SK-N-SH treated with all-trans-retinoic acid at 6 μM for 48 hours (cell line): ENCODE results near the gene TRIM59.

Experiments
- ATAC-seq: fragments of 200-7000 bp; cut with Tn5 transposase; 3 replicates; pipeline ENCODE4 v1.9.1; 2020; ENCODE audit warnings: mild to moderate bottlenecking, moderate library complexity
- BACH2 ChIP-seq: fragments of 250-450 bp; sonication (Bioruptor Pico); IDR thresholded peaks from 2 replicates; pipeline ENCODE4 v1.9.0; 2021; ENCODE audit warnings: mild to moderate bottlenecking, borderline replicate concordance
- CSDC2 ChIP-seq: fragments of 250-450 bp; sonication (Bioruptor Pico); IDR thresholded peaks from 2 replicates; pipeline ENCODE4 v1.5.0; 2020; ENCODE audit warnings: mild to moderate bottlenecking, moderate library complexity
- ESRRG ChIP-seq: fragments of 250-450 bp; sonication (Bioruptor Pico); IDR thresholded peaks from 2 replicates; pipeline ENCODE4 v1.6.1; 2021; ENCODE audit warnings: mild to moderate bottlenecking
- GLIS3 ChIP-seq: fragments of 250-450 bp; sonication (Bioruptor Pico); IDR thresholded peaks from 2 replicates; pipeline ENCODE4 v1.5.0; 2020; ENCODE audit warnings: mild to moderate bottlenecking, moderate library complexity
- ISL1 ChIP-seq: fragments of 250-450 bp; sonication (Bioruptor Pico); IDR thresholded peaks from 2 replicates; pipeline ENCODE4 v2.1.2; 2022; ENCODE audit warnings: mild to moderate bottlenecking, moderate library complexity
- OSR1 ChIP-seq: fragments of 250-450 bp; sonication (Bioruptor Pico); IDR thresholded peaks from 2 replicates; pipeline ENCODE4 v1.8.0; 2022; ENCODE audit warnings: moderate library complexity, mild to moderate bottlenecking, inconsistent platforms
- PPARA ChIP-seq: fragments of 250-450 bp; sonication (Bioruptor Pico); IDR thresholded peaks from 2 replicates; pipeline ENCODE4 v1.5.0; 2020; ENCODE audit warnings: mild to moderate bottlenecking, borderline replicate concordance
- RARB ChIP-seq: fragments of 250-450 bp; sonication (Bioruptor Pico); IDR thresholded peaks from 2 replicates; pipeline ENCODE4 v1.8.0; 2021; ENCODE audit warnings: mild to moderate bottlenecking, moderate library complexity
- SNAI2 ChIP-seq: fragments of 250-450 bp; sonication (Bioruptor Pico); IDR thresholded peaks from 2 replicates; pipeline ENCODE4 v1.5.0; 2020; ENCODE audit warnings: mild to moderate bottlenecking, moderate library complexity
- TCF4 ChIP-seq: fragments of 250-450 bp; sonication (Bioruptor Pico); IDR thresholded peaks from 2 replicates; pipeline ENCODE4 v1.8.0; 2021; ENCODE audit warnings: mild to moderate bottlenecking, moderate library complexity, borderline replicate concordance
- TOX ChIP-seq: fragments of 250-450 bp; sonication (Bioruptor Pico); IDR thresholded peaks from 2 replicates; pipeline ENCODE4 v1.8.0; 2021; ENCODE audit warnings: mild to moderate bottlenecking, moderate library complexity, borderline replicate concordance
- ZC3H10 ChIP-seq: fragments of 250-450 bp; sonication (Bioruptor Pico); IDR thresholded peaks from 2 replicates; pipeline ENCODE4 v1.5.1; 2021; ENCODE audit warnings: mild to moderate bottlenecking, moderate library complexity
- ZFP3 ChIP-seq: fragments of 250-450 bp; sonication (Bioruptor Pico); IDR thresholded peaks from 2 replicates; pipeline ENCODE4 v1.5.0; 2020; ENCODE audit warnings: mild to moderate bottlenecking, moderate library complexity
- ZFP30 ChIP-seq: fragments of 450-650 bp; formaldehyde crosslinking; IDR thresholded peaks from 2 replicates; pipeline ENCODE4 v1.5.0; 2022; ENCODE audit warnings: mild to moderate bottlenecking, moderate library complexity
- ZNF565 ChIP-seq: fragments of 450-650 bp; formaldehyde crosslinking; conservative IDR thresholded peaks from 2 replicates; pipeline ENCODE4 v1.5.0; 2020; ENCODE audit warnings: low read depth, mild to moderate bottlenecking, moderate library complexity
- ZNF8 ChIP-seq: fragments of 450-650 bp; formaldehyde crosslinking; IDR thresholded peaks from 2 replicates; pipeline ENCODE4 v1.5.0; 2020; ENCODE audit warnings: mild to moderate bottlenecking, moderate library complexity
- TF ChIP-seq, protein P1 (sequence below): fragments of 250-450 bp; sonication (Bioruptor Pico); IDR thresholded peaks from 2 replicates; pipeline ENCODE4 v1.8.0; 2021; ENCODE audit warnings: low read depth, mild to moderate bottlenecking, moderate library complexity, borderline replicate concordance
- TF ChIP-seq, protein P2 (sequence below): fragments of 250-450 bp; sonication (Bioruptor Pico); IDR thresholded peaks from 2 replicates; pipeline ENCODE4 v1.5.0; 2020; ENCODE audit warnings: mild to moderate bottlenecking, moderate library complexity
- TF ChIP-seq, protein P3 (sequence below): fragments of 250-450 bp; sonication (Bioruptor Pico); IDR thresholded peaks from 2 replicates; pipeline ENCODE4 v1.8.0; 2020; ENCODE audit warnings: mild to moderate bottlenecking, moderate library complexity, borderline replicate concordance
- TF ChIP-seq, protein P4 (sequence below): fragments of 250-450 bp; sonication (Bioruptor Pico); IDR thresholded peaks from 2 replicates; pipeline ENCODE4 v1.5.1; 2020; ENCODE audit warnings: low read depth, mild to moderate bottlenecking, moderate library complexity
- TF ChIP-seq, protein P5 (sequence below): fragments of 250-450 bp; sonication (Bioruptor Pico); IDR thresholded peaks from 2 replicates; pipeline ENCODE4 v1.5.1; 2021; ENCODE audit warnings: mild to moderate bottlenecking, moderate library complexity

Gene TRIM59

DNA sequence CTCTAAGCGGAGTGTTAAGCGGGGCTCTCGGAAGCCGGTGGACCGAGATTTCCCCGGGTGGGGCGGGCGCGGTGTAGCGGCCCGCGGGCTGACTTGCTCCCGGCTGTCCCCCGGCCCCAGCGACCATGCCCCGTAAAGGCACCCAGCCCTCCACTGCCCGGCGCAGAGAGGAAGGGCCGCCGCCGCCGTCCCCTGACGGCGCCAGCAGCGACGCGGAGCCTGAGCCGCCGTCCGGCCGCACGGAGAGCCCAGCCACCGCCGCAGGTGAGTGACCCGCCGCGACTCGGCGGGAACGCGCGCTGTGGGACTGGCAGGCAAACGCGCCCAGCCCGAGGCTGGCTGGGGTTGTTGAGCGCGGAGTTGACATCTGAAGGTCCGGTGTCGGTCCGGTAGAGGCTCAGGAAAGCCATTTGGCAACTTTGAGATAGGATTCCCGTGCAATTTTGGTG, 48.9 kb downstream of the TRIM59 start (continued):
- TF ChIP-seq, protein P1, sequence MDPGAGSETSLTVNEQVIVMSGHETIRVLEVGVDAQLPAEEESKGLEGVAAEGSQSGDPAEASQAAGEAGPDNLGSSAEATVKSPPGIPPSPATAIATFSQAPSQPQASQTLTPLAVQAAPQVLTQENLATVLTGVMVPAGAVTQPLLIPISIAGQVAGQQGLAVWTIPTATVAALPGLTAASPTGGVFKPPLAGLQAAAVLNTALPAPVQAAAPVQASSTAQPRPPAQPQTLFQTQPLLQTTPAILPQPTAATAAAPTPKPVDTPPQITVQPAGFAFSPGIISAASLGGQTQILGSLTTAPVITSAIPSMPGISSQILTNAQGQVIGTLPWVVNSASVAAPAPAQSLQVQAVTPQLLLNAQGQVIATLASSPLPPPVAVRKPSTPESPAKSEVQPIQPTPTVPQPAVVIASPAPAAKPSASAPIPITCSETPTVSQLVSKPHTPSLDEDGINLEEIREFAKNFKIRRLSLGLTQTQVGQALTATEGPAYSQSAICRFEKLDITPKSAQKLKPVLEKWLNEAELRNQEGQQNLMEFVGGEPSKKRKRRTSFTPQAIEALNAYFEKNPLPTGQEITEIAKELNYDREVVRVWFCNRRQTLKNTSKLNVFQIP (CRISPR knock-in tag): no peak

DNA sequence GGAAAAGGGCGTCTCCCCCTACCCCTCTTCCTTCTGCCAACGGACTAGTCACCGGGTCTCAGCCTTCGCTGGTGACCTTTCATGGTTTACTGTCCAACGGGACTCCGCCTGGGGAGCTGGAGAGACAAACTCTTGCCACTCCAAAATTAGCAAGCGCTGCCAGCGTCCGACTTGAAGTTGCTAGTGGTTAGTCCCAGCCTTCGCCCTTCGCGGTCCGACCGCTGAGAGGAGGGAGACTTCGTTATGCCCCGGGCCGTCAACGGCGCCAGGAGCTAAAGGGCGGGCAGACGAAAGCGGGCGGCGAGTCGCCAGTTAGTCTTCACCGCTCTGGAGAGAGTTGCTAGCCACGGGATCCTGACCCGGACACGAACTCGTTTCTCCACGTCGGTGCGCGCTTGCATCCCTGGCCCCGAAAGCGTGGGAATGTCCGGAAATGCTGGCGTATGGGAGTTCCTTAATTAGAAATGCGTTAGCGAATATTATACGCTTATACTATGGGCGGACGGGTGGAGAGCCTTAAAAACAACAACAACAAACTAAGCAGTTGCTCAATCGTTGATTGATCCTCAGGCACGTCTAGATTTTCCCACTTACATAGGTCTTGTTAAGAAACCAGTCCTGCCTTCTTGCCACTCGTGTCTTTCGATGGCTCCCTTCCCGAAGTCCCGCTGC, 49.4 kb downstream of the TRIM59 start:
- peak; percentile 9 for ATAC-seq
- no peak for TF ChIP-seq ZC3H10 (CRISPR knock-in tag)
- no peak for TF ChIP-seq GLIS3 (CRISPR knock-in tag)
- no peak for TF ChIP-seq OSR1 (CRISPR knock-in tag)
- TF ChIP-seq, protein P1 (CRISPR knock-in tag): no peak
- TF ChIP-seq, protein P2, sequence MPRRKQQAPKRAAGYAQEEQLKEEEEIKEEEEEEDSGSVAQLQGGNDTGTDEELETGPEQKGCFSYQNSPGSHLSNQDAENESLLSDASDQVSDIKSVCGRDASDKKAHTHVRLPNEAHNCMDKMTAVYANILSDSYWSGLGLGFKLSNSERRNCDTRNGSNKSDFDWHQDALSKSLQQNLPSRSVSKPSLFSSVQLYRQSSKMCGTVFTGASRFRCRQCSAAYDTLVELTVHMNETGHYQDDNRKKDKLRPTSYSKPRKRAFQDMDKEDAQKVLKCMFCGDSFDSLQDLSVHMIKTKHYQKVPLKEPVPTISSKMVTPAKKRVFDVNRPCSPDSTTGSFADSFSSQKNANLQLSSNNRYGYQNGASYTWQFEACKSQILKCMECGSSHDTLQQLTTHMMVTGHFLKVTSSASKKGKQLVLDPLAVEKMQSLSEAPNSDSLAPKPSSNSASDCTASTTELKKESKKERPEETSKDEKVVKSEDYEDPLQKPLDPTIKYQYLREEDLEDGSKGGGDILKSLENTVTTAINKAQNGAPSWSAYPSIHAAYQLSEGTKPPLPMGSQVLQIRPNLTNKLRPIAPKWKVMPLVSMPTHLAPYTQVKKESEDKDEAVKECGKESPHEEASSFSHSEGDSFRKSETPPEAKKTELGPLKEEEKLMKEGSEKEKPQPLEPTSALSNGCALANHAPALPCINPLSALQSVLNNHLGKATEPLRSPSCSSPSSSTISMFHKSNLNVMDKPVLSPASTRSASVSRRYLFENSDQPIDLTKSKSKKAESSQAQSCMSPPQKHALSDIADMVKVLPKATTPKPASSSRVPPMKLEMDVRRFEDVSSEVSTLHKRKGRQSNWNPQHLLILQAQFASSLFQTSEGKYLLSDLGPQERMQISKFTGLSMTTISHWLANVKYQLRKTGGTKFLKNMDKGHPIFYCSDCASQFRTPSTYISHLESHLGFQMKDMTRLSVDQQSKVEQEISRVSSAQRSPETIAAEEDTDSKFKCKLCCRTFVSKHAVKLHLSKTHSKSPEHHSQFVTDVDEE (CRISPR knock-in tag): no peak
- TF ChIP-seq BACH2: no peak
- TF ChIP-seq ESRRG (CRISPR knock-in tag): no peak
- TF ChIP-seq CSDC2 (CRISPR knock-in tag): no peak
- TF ChIP-seq ISL1 (CRISPR knock-in tag): no peak
- TF ChIP-seq SNAI2 (CRISPR knock-in tag): no peak
- TF ChIP-seq ZFP3: no peak
- no peak for TF ChIP-seq ZNF8 (CRISPR knock-in tag)
- no peak for TF ChIP-seq PPARA (CRISPR knock-in tag)

DNA sequence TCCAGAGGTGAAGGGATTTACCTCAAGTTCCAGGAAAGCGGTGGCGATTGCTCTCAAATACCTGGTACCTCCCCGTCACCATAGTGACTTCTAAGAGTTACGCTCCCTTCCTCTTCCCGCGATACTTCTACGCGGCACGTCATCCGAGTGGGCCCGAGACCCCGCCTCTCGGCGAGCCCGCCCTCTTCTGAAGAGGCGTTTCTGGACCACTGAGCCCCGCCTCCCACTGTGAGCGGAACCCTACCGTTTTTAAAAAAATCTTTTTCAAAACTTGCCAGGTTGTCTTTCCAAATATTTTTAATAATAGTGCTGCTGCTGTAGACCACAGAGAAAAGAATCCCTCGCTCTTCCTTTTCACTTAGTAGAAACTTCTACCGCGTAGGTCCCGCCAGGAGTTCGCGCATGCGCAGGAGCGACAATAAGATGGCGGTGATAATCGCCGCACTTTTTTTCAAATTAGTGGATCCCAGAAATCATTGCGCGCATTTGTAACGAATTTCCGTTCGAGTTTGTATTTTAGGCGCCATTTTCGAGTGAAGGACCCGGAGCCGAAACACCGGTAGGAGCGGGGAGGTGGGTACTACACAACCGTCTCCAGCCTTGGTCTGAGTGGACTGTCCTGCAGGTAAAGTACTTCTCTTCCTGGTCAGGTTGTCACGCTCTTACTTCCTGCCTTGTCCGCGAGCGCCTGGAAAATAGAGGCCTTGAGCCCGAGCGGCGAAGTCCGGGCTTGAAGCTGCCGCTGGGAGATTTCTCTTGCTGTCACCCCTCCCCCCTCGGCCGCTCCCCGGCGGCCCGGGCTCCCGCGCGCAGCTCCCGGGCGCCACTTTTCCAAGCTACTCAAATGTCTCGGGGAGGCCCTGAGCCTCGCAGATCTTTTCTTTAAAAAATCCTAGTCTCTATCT, 50.2 kb downstream of the TRIM59 start, which contains the start of the genes IFT80 and SMC4:
IFT80 (minus strand) TSS at position 101 of the 905 bp plus-strand sequence. CDS start 14,625 bp downstream, outside the sequence.
SMC4 (plus strand) TSS at position 526 of the 905 bp plus-strand sequence. CDS start 1,177 bp downstream, outside the sequence.
- peak; percentile 89 for ATAC-seq
- TF ChIP-seq ZNF565 (CRISPR knock-in tag) (no peak), BACH2 (no peak), ESRRG (CRISPR knock-in tag) (no peak), GLIS3 (CRISPR knock-in tag) (no peak), CSDC2 (CRISPR knock-in tag) (no peak), ZNF8 (CRISPR knock-in tag) (no peak), TCF4 (CRISPR knock-in tag) (no peak), ZFP3 (no peak), ZFP30 (CRISPR knock-in tag) (no peak), RARB (CRISPR knock-in tag) (no peak), TOX (no peak)
- TF ChIP-seq, protein P3, sequence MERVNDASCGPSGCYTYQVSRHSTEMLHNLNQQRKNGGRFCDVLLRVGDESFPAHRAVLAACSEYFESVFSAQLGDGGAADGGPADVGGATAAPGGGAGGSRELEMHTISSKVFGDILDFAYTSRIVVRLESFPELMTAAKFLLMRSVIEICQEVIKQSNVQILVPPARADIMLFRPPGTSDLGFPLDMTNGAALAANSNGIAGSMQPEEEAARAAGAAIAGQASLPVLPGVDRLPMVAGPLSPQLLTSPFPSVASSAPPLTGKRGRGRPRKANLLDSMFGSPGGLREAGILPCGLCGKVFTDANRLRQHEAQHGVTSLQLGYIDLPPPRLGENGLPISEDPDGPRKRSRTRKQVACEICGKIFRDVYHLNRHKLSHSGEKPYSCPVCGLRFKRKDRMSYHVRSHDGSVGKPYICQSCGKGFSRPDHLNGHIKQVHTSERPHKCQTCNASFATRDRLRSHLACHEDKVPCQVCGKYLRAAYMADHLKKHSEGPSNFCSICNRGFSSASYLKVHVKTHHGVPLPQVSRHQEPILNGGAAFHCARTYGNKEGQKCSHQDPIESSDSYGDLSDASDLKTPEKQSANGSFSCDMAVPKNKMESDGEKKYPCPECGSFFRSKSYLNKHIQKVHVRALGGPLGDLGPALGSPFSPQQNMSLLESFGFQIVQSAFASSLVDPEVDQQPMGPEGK (CRISPR knock-in tag): no peak
- TF ChIP-seq, protein P1 (CRISPR knock-in tag): no peak
- TF ChIP-seq, protein P4, sequence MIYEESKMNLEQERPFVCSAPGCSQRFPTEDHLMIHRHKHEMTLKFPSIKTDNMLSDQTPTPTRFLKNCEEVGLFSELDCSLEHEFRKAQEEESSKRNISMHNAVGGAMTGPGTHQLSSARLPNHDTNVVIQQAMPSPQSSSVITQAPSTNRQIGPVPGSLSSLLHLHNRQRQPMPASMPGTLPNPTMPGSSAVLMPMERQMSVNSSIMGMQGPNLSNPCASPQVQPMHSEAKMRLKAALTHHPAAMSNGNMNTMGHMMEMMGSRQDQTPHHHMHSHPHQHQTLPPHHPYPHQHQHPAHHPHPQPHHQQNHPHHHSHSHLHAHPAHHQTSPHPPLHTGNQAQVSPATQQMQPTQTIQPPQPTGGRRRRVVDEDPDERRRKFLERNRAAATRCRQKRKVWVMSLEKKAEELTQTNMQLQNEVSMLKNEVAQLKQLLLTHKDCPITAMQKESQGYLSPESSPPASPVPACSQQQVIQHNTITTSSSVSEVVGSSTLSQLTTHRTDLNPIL (CRISPR knock-in tag): no peak
- TF ChIP-seq, protein P5, sequence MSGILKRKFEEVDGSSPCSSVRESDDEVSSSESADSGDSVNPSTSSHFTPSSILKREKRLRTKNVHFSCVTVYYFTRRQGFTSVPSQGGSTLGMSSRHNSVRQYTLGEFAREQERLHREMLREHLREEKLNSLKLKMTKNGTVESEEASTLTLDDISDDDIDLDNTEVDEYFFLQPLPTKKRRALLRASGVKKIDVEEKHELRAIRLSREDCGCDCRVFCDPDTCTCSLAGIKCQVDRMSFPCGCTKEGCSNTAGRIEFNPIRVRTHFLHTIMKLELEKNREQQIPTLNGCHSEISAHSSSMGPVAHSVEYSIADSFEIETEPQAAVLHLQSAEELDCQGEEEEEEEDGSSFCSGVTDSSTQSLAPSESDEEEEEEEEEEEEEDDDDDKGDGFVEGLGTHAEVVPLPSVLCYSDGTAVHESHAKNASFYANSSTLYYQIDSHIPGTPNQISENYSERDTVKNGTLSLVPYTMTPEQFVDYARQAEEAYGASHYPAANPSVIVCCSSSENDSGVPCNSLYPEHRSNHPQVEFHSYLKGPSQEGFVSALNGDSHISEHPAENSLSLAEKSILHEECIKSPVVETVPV (CRISPR knock-in tag): no peak
